CD8-positive, alpha-beta memory T cell (primary cell): ENCODE results near the gene NRL. TPM values are rescaled to one million over a fixed set of nuclear protein-coding genes. Genes with fewer than 3 reads are reported as not detected.

Source experiments
- CTCF ChIA-PET: fragments of 350-600 bp; sonication (Branson Sonifier 250); formaldehyde crosslinking; loops from one replicate; lab custom pipeline; 2021; ENCODE audit warnings: antibody characterized with exemption; lab: Charles Lee
- POLR2A ChIA-PET: fragments of 350-600 bp; sonication (Branson Sonifier 250); formaldehyde crosslinking; loops from one replicate; lab custom pipeline; 2021; ENCODE audit warnings: antibody characterized with exemption; lab: Charles Lee
- DNase-seq, 5 donors: peaks; one replicate each; pipeline versions ENCODE4 v3.0.0 to v3.0.0-alpha.2; 2020 to 2022; ENCODE audit warnings: mixed read lengths in 1 of 5
- H3K27ac ChIP-seq: one replicate; pipeline ENCODE4 v1.7.0; 2013; ENCODE audit warnings: low read depth, mild to moderate bottlenecking, low read length, moderate library complexity
- H3K27me3 ChIP-seq: 2 replicates; pipeline ENCODE4 v1.7.0; 2013; ENCODE audit warnings: low read length, mild to moderate bottlenecking; ENCODE audit not compliant: insufficient read depth, poor library complexity, severe bottlenecking
- H3K36me3 ChIP-seq: 2 replicates; pipeline ENCODE4 v1.7.0; 2013; ENCODE audit warnings: mild to moderate bottlenecking, low read length, moderate library complexity; ENCODE audit not compliant: insufficient read depth
- H3K4me1 ChIP-seq: 2 replicates; pipeline ENCODE4 v1.7.0; 2013; ENCODE audit warnings: mild to moderate bottlenecking, low read length, moderate library complexity; ENCODE audit not compliant: insufficient read depth
- H3K4me3 ChIP-seq: 2 replicates; pipeline ENCODE4 v1.7.0; 2013; ENCODE audit warnings: mild to moderate bottlenecking, low read length
- H3K9me3 ChIP-seq: 2 replicates; pipeline ENCODE4 v1.7.0; 2013; ENCODE audit warnings: mild to moderate bottlenecking, low read length
- H3K27ac Mint-ChIP-seq, 8 donors: one replicate each; pipeline ENCODE4 v1.8.0; 2020 to 2021; ENCODE audit warnings: mixed read lengths in 8 of 8, mild to moderate bottlenecking in 6 of 8, inconsistent platforms in 3 of 8, moderate library complexity in 3 of 8
- H3K27me3 Mint-ChIP-seq, 2 donors: one replicate each; pipeline ENCODE4 v1.8.0; 2020 to 2021; ENCODE audit warnings: mixed read lengths in 2 of 2, mild to moderate bottlenecking in 1 of 2, moderate library complexity in 1 of 2
- H3K36me3 Mint-ChIP-seq, 3 donors: one replicate each; pipeline ENCODE4 v1.8.0; 2020 to 2021; ENCODE audit warnings: mixed read lengths in 3 of 3, inconsistent platforms in 1 of 3, mild to moderate bottlenecking in 1 of 3
- H3K4me1 Mint-ChIP-seq, 3 donors: one replicate each; pipeline ENCODE4 v1.8.0; 2020 to 2021; ENCODE audit warnings: mixed read lengths in 3 of 3, inconsistent platforms in 1 of 3, mild to moderate bottlenecking in 1 of 3
- H3K4me3 Mint-ChIP-seq, 7 donors: one replicate each; pipeline ENCODE4 v1.8.0; 2020 to 2021; ENCODE audit warnings: mixed read lengths in 7 of 7, mild to moderate bottlenecking in 6 of 7, moderate library complexity in 4 of 7, inconsistent platforms in 2 of 7
- H3K9me3 Mint-ChIP-seq, 5 donors: one replicate each; pipeline ENCODE4 v1.8.0; 2020 to 2022; ENCODE audit warnings: mixed read lengths in 5 of 5, mild to moderate bottlenecking in 3 of 5, moderate library complexity in 2 of 5, inconsistent platforms in 1 of 5
- polyA plus RNA-seq: library from polyadenylated mRNA; unstranded; fragments of 300-500 nt; fragmentation: Illumina TruSeq; gene quantifications from one replicate; pipeline ENCODE4 v1.2.3, GENCODE V29; 2021
- total RNA-seq, 2 experiments: library from RNA; stranded (reverse); gene quantifications; one replicate each; pipeline ENCODE4 v1.2.3, GENCODE V29; 2021

Gene NRL
- total and polyA plus RNA-seq, 3 experiments from 2014 or later: 1.5 to 1.6 (median 1.5) TPM

DNA sequence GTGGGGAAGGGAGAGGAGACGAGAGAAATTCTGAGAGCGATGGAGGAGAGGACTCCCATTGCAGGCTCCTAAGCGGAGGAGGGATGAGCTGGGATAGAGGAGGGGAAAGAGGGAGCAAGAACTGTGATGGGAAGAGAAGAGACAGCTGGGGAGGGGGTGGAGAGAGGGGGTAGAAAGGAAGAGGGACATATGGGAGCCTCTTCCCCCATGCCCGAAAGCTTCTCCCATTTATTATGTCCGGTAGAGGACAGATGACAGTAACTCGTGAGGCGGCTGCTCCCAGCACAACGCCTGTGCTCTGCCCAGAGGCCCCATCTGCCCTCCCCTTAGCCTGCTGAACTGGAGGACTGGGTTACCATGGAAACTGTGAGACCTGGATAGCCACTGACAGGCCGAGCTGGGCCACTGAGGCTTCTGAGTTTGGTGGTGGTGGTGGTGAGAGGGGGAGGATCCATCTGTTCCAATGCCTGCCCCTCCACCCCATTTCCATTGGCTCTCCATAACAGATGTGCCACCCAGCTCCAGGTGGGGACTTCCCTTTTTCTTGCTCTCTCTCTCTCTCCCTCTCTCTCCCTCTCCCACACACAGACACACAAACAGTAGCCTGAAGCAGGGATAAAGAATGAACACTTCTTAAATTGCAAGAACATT is 35.1 kb downstream of the NRL start:
- no peak overlapping the region for H3K4me3 ChIP-seq
- H3K36me3 ChIP-seq: no peaks in the 10 kb centered on the region
- no peaks in the 10 kb centered on the region for H3K9me3 ChIP-seq
- Mint-ChIP-seq H3K36me3 (peaks cover 0 to 4% (median 0%) of the 10 kb centered on the region in 3 donors), H3K4me1 (peaks cover 15 to 18% (median 16%) of the 10 kb centered on the region in 3 donors), H3K27ac (peak overlapping the region in 1 of 8 donors; percentile 34), H3K27me3 (peaks cover 0 to 2% of the 10 kb centered on the region in 2 donors), H3K9me3 (no peaks in the 10 kb centered on the region), H3K4me3 (peak overlapping the region in 5 of 7 donors; percentile 59 to 93 (median 88))
- H3K27ac ChIP-seq: no peak overlapping the region
- ChIA-PET CTCF (interaction anchor here (0.8 to 8.6 kb wide), 10 partner anchors 12 to 99 kb away, joined by 3 to 76 read pairs (median 6); partner anchors contain the start of genes CARMIL3, DCAF11, IRF9 and NRL), POLR2A (interaction anchor here (1.5 kb wide), 1 partner anchor 26 kb away, joined by 3 read pairs; no protein-coding TSS in a partner anchor)
- DNase-seq: no peak
- H3K4me1 ChIP-seq: peaks cover 9% of the 10 kb centered on the region
- H3K27me3 ChIP-seq: no peaks in the 10 kb centered on the region

DNA sequence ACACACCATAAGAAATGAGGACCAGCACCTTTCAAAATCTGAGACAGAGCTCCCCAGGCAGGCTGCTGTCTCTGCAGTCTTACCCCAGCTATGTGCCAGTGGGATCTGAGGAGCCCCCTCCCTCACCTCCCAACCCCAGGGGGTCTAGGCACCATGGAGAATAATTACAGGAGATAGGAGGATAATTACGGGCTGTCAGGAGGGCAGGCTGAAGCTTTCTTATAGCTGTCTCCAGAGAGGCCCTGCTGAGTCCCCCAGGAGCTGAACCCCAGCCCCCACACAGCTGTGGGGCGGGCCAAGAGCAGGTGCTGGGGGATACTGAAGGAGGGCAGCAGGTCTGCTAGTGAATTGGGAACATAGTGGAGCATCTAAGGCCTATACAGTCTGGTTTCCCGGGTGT is 36.6 kb downstream of the NRL start:
- no peaks in the 10 kb centered on the region for H3K9me3 Mint-ChIP-seq
- H3K4me1 ChIP-seq: peaks cover 9% of the 10 kb centered on the region
- H3K36me3 ChIP-seq: no peaks in the 10 kb centered on the region
- peak overlapping the region in 2 of 8 donors; percentile 43 to 90 for H3K27ac Mint-ChIP-seq
- POLR2A ChIA-PET: no interaction called here
- H3K4me3 ChIP-seq: no peak overlapping the region
- H3K4me1 Mint-ChIP-seq: peaks cover 15 to 18% (median 16%) of the 10 kb centered on the region in 3 donors
- H3K9me3 ChIP-seq: no peaks in the 10 kb centered on the region
- peak overlapping the region in 1 of 7 donors; percentile 64 for H3K4me3 Mint-ChIP-seq
- H3K27ac ChIP-seq: no peak overlapping the region
- H3K36me3 Mint-ChIP-seq: peaks cover 0 to 4% (median 0%) of the 10 kb centered on the region in 3 donors
- H3K27me3 Mint-ChIP-seq: peaks cover 2% of the 10 kb centered on the region in 2 donors
- CTCF ChIA-PET: no interaction called here
- DNase-seq: no peak
- H3K27me3 ChIP-seq: no peaks in the 10 kb centered on the region

DNA sequence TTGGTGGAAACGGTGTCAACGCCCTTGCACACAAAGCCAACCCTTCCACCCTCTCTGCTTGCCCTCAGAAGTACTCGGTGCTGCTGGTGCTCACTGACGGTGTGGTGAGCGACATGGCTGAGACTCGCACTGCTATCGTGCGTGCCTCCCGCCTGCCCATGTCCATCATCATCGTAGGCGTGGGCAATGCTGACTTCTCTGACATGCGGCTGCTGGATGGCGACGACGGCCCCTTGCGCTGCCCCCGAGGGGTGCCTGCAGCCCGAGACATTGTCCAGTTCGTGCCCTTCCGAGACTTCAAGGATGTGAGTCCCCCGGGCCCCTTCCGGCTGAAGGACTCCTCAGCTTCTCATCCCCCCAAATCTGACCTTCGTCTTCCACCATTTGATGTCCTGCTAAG is 37.7 kb downstream of the NRL start:
- Histone ChIP-seq H3K27ac (no peak overlapping the region), H3K4me1 (peaks cover 9% of the 10 kb centered on the region), H3K36me3 (no peaks in the 10 kb centered on the region), H3K27me3 (no peaks in the 10 kb centered on the region), H3K4me3 (no peak overlapping the region), H3K9me3 (no peaks in the 10 kb centered on the region)
- ChIA-PET POLR2A (no interaction called here), CTCF (interaction anchor here (1.5 kb wide), 1 partner anchor 13 kb away, joined by 6 read pairs; no protein-coding TSS in a partner anchor)
- DNase-seq: no peak
- peaks cover 2% of the 10 kb centered on the region in 2 donors for H3K27me3 Mint-ChIP-seq
- no peaks in the 10 kb centered on the region for H3K9me3 Mint-ChIP-seq
- H3K4me3 Mint-ChIP-seq: no peak overlapping the region
- H3K27ac Mint-ChIP-seq: no peak overlapping the region
- peaks cover 12 to 15% (median 14%) of the 10 kb centered on the region in 3 donors for H3K4me1 Mint-ChIP-seq
- H3K36me3 Mint-ChIP-seq: peaks cover 0 to 4% (median 0%) of the 10 kb centered on the region in 3 donors

DNA sequence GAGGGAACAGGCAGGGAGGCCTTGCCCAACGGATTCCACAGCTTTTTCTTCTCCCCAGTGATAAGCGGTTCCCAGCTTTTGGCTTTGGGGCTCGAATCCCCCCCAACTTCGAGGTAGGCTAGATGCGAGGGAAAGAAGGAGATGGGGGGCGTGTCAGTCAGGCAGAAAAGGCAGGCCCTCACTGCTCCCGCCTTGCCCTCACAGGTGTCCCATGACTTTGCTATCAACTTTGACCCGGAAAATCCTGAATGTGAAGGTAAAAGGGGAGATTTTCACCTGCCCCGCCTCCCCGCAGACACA is 38.5 kb downstream of the NRL start:
- peaks cover 0 to 3% (median 0%) of the 10 kb centered on the region in 3 donors for H3K36me3 Mint-ChIP-seq
- no peaks in the 10 kb centered on the region for H3K9me3 Mint-ChIP-seq
- H3K4me1 Mint-ChIP-seq: peaks cover 8 to 10% (median 10%) of the 10 kb centered on the region in 3 donors
- no peak overlapping the region for H3K4me3 ChIP-seq
- H3K9me3 ChIP-seq: no peaks in the 10 kb centered on the region
- no peaks in the 10 kb centered on the region for H3K36me3 ChIP-seq
- H3K27me3 Mint-ChIP-seq: peaks cover 2 to 3% of the 10 kb centered on the region in 2 donors
- ChIA-PET POLR2A (no interaction called here), CTCF (interaction anchor here (1.5 kb wide), 1 partner anchor 14 kb away, joined by 6 read pairs; no protein-coding TSS in a partner anchor)
- H3K27me3 ChIP-seq: no peaks in the 10 kb centered on the region
- peaks cover 9% of the 10 kb centered on the region for H3K4me1 ChIP-seq
- H3K27ac Mint-ChIP-seq: peak overlapping the region in 1 of 8 donors; percentile 88
- H3K27ac ChIP-seq: no peak overlapping the region
- H3K4me3 Mint-ChIP-seq: no peak overlapping the region
- no peak for DNase-seq

DNA sequence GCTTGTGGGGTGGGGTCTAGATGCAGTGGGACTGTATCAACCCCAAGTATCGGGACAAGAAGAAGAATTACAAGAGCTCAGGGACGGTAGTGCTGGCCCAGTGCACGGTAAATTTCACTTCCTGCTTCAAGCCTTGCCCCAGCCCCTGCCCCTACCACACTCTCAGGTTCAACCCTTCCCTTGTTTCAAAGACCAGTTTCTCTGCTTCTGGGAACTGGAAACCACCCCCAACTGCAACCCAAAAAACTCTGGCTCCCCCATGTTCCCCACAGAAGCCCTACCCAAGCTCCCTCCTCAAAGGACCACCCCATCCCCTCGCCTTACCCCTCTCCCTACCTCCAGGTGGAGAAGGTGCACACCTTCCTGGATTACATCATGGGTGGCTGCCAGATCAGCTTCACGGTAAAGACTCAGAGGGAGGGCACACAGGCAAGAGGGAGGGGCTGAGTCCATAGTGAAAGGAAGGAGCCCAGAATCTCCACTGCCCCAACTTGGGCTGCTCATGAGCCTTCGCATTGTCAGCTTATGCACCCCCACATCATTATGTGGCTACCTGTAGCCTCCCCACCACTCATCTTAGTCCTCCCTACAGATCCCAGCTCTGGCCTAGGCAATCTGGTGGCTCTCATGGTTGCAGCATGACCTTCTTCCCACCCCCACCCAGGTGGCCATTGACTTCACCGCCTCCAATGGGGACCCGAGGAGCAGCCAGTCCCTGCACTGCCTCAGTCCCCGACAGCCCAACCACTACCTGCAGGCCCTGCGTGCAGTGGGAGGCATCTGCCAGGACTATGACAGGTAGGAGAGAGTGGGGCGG is 39.1 kb downstream of the NRL start:
- ChIA-PET CTCF (interaction anchor here (0.9 to 1.5 kb wide), 2 partner anchors 15 kb away, joined by 4 to 6 read pairs; no protein-coding TSS in a partner anchor), POLR2A (no interaction called here)
- Mint-ChIP-seq H3K27ac (peak overlapping the region in 2 of 8 donors; percentile 54 to 66), H3K4me3 (no peak overlapping the region), H3K9me3 (no peaks in the 10 kb centered on the region), H3K27me3 (peaks cover 2 to 8% of the 10 kb centered on the region in 2 donors), H3K4me1 (peaks cover 6 to 10% (median 8%) of the 10 kb centered on the region in 3 donors), H3K36me3 (no peaks in the 10 kb centered on the region)
- DNase-seq: no peak
- H3K4me1 ChIP-seq: peaks cover 6% of the 10 kb centered on the region
- no peaks in the 10 kb centered on the region for H3K36me3 ChIP-seq
- H3K4me3 ChIP-seq: no peak overlapping the region
- no peaks in the 10 kb centered on the region for H3K27me3 ChIP-seq
- no peak overlapping the region for H3K27ac ChIP-seq
- H3K9me3 ChIP-seq: no peaks in the 10 kb centered on the region

DNA sequence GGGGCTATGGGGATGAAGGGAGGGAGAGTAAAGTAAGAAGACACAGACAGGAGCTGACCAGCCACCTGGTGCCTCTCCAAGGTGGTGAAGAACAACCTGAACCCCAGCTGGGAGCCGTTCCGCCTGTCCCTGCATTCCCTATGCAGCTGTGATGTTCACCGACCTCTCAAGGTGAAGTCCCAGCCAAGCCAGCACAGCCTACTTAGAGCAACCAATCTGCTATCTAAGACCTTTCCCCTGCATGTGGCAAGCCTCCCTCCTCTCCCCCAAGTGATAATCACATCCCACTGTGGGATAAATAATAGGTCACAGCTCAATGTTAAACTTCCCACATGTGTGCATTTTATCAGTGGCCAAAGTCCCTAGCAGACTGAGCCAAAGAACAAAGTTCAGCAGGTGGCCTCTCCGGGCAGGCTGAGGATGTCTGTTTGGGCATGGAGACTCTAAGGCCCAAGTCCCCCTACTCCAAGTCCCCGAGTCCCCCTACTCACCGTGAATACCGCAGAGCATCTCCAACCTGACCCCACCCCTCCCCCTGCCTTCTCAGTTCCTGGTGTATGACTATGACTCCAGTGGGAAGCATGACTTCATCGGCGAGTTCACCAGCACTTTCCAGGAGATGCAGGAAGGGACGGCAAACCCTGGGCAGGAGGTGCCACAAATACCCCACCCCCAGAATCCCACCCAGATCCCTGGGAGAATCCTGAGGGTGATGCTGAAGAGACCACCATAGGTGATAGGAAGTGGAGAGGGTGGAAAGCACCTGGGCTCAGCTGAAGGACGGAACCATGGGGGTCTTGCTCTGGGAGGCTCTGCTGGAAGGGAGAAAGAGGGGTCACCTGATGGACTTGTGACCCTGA is 39.9 kb downstream of the NRL start:
- Histone ChIP-seq H3K36me3 (no peaks in the 10 kb centered on the region), H3K9me3 (no peaks in the 10 kb centered on the region), H3K27me3 (no peaks in the 10 kb centered on the region), H3K4me1 (no peaks in the 10 kb centered on the region), H3K4me3 (no peak overlapping the region), H3K27ac (no peak overlapping the region)
- POLR2A ChIA-PET: no interaction called here
- DNase-seq: no peak
- Mint-ChIP-seq H3K27ac (peak overlapping the region in 2 of 8 donors; percentile 54 to 66), H3K36me3 (no peaks in the 10 kb centered on the region), H3K27me3 (peaks cover 5 to 17% of the 10 kb centered on the region in 2 donors), H3K4me3 (no peak overlapping the region), H3K9me3 (no peaks in the 10 kb centered on the region), H3K4me1 (peaks cover 0 to 5% (median 3%) of the 10 kb centered on the region in 3 donors)
- CTCF ChIA-PET: interaction anchor here (0.9 kb wide), 2 partner anchors 16 to 17 kb away, joined by 4 read pairs; no protein-coding TSS in a partner anchor
